Left hindlimb (tissue), 1 donor: ENCODE results near the gene GPT2.

Experiments used
- DNase-seq: peaks from one replicate; pipeline ENCODE4 v3.0.0-alpha.2; 2018

The GPT2 gene

GRCh38 chr16:46973207-46973995 lies 89.2 kb downstream of the GPT2 start, which contains the start of gene DNAJA2:
DNAJA2 (minus strand) TSS chr16:46973674; CDS start chr16:46973572, 102 bp downstream.
- peak; percentile 92 for DNase-seq

- no peak for DNase-seq
Observed at GRCh38 chr16:46973996-46974324, 89.8 kb downstream of the GPT2 start.

- DNase-seq: no peak
Observed at GRCh38 chr16:46974352-46974751, 90.2 kb downstream of the GPT2 start.

GRCh38 chr16:46975165-46975564 lies 91.0 kb downstream of the GPT2 start:
- no peak for DNase-seq

GRCh38 chr16:46975908-46976470 lies 91.8 kb downstream of the GPT2 start:
- DNase-seq: no peak

GRCh38 chr16:46976550-46976949 lies 92.4 kb downstream of the GPT2 start:
- no peak for DNase-seq
